HEK293T (cell line): ENCODE measurements around the gene FNDC5.

Experiments
- CTCF ChIA-PET: fragments of 350-600 bp; formaldehyde crosslinking; extraction: SDS; loops from one replicate; lab custom pipeline; 2021; ENCODE audit warnings: antibody characterized with exemption, inconsistent platforms; lab: Yijun Ruan, JAX
- POLR2A ChIA-PET: fragments of 350-600 bp; formaldehyde crosslinking; extraction: SDS; loops from one replicate; lab custom pipeline; 2020; ENCODE audit warnings: antibody characterized with exemption, inconsistent platforms; lab: Yijun Ruan, JAX
- DNase-seq: peaks from one replicate; pipeline ENCODE4 v3.0.0; 2012; ENCODE audit warnings: mixed read lengths; ENCODE audit errors: extremely low spot score
- ARNT ChIP-seq: fragments of 450-650 bp; IDR thresholded peaks from 2 replicates; pipeline ENCODE4 v1.6.1; 2017; ENCODE audit warnings: mild to moderate bottlenecking
- BHLHE40 ChIP-seq: fragments of 450-650 bp; IDR thresholded peaks from 2 replicates; pipeline ENCODE4 v1.6.1; 2016; ENCODE audit warnings: mild to moderate bottlenecking, moderate library complexity, borderline replicate concordance
- CTBP1 ChIP-seq: fragments of 450-650 bp; IDR thresholded peaks from 2 replicates; pipeline ENCODE4 v1.6.1; 2016; ENCODE audit warnings: borderline replicate concordance
- ELF4 ChIP-seq: fragments of 450-650 bp; IDR thresholded peaks from 2 replicates; pipeline ENCODE4 v1.6.1; 2017; ENCODE audit warnings: antibody characterized with exemption
- FOXA1 ChIP-seq: fragments of 450-650 bp; IDR thresholded peaks from 2 replicates; pipeline ENCODE4 v1.6.1; 2016; ENCODE audit warnings: mild to moderate bottlenecking
- FOXK2 ChIP-seq: fragments of 450-650 bp; IDR thresholded peaks from 2 replicates; pipeline ENCODE4 v1.6.1; 2016; ENCODE audit warnings: mild to moderate bottlenecking
- FOXM1 ChIP-seq: fragments of 450-650 bp; IDR thresholded peaks from 2 replicates; pipeline ENCODE4 v1.6.1; 2017; ENCODE audit warnings: mild to moderate bottlenecking, borderline replicate concordance
- HDGF ChIP-seq: fragments of 450-650 bp; IDR thresholded peaks from 2 replicates; pipeline ENCODE4 v1.6.1; 2017; ENCODE audit warnings: antibody characterized with exemption, borderline replicate concordance
- L3MBTL2 ChIP-seq: fragments of 450-650 bp; conservative IDR thresholded peaks from 2 replicates; pipeline ENCODE4 v1.6.1; 2016; ENCODE audit warnings: mild to moderate bottlenecking
- LEF1 ChIP-seq: fragments of 450-650 bp; IDR thresholded peaks from 2 replicates; pipeline ENCODE4 v1.6.1; 2017; ENCODE audit warnings: mild to moderate bottlenecking, borderline replicate concordance
- NFRKB ChIP-seq: fragments of 450-650 bp; IDR thresholded peaks from 2 replicates; pipeline ENCODE4 v1.6.1; 2016; ENCODE audit warnings: mild to moderate bottlenecking, moderate library complexity
- PKNOX1 ChIP-seq: fragments of 450-650 bp; IDR thresholded peaks from 2 replicates; pipeline ENCODE4 v1.6.1; 2016
- SP1 ChIP-seq: fragments of 450-650 bp; IDR thresholded peaks from 2 replicates; pipeline ENCODE4 v1.6.1; 2017
- SUZ12 ChIP-seq: fragments of 450-650 bp; IDR thresholded peaks from 2 replicates; pipeline ENCODE4 v1.6.1; 2016; ENCODE audit warnings: mild to moderate bottlenecking
- TARDBP ChIP-seq: fragments of 450-650 bp; IDR thresholded peaks from 2 replicates; pipeline ENCODE4 v1.6.1; 2016
- ZNF384 ChIP-seq: fragments of 450-650 bp; IDR thresholded peaks from 2 replicates; pipeline ENCODE4 v1.6.1; 2016

Gene FNDC5

GRCh38 chr1:32861904-32862695, 8.6 kb downstream of the FNDC5 start:
- ChIA-PET CTCF (interaction anchor here (0.7 to 1.4 kb wide), 2 partner anchors 10 to 176 kb away, joined by 4 read pairs; no protein-coding TSS in a partner anchor), POLR2A (interaction anchor here (1.4 kb wide), 1 partner anchor 9 kb away, joined by 3 read pairs; no protein-coding TSS in a partner anchor)
- DNase-seq = no peak
- no peak for TF ChIP-seq L3MBTL2
- TF ChIP-seq ARNT = no peak
- no peak for TF ChIP-seq CTBP1
- TF ChIP-seq ELF4 = no peak
- TF ChIP-seq FOXA1 = no peak
- TF ChIP-seq ZNF384 = no peak
- TF ChIP-seq FOXK2 = no peak
- no peak for TF ChIP-seq NFRKB

GRCh38 chr1:32860566-32860965, 10.1 kb downstream of the FNDC5 start:
- ChIA-PET CTCF (no interaction called here), POLR2A (no interaction called here)
- no peak for TF ChIP-seq SP1
- TF ChIP-seq CTBP1 = no peak
- TF ChIP-seq ARNT = no peak
- TF ChIP-seq LEF1 = no peak
- TF ChIP-seq BHLHE40 = no peak
- TF ChIP-seq L3MBTL2 = no peak
- no peak for TF ChIP-seq TARDBP
- no peak for TF ChIP-seq FOXK2
- no peak for TF ChIP-seq SUZ12
- no peak for TF ChIP-seq NFRKB
- no peak for TF ChIP-seq ZNF384
- TF ChIP-seq FOXM1 = no peak
- TF ChIP-seq ELF4 = no peak
- no peak for TF ChIP-seq PKNOX1
- DNase-seq = no peak

GRCh38 chr1:32859915-32860314, 10.8 kb downstream of the FNDC5 start:
- CTCF ChIA-PET = interaction anchor here (0.6 to 0.7 kb wide), 2 partner anchors 18 to 32 kb away, joined by 3 read pairs; no protein-coding TSS in a partner anchor
- POLR2A ChIA-PET = interaction anchor here (0.9 kb wide), 1 partner anchor 9 kb away, joined by 3 read pairs; no protein-coding TSS in a partner anchor
- TF ChIP-seq HDGF = no peak
- TF ChIP-seq SUZ12 = no peak
- no peak for DNase-seq

GRCh38 chr1:32858791-32859190, 11.9 kb downstream of the FNDC5 start:
- no peak for DNase-seq
- POLR2A ChIA-PET = no interaction called here
- CTCF ChIA-PET = interaction anchor here (1.3 kb wide), 1 partner anchor 13 kb away, joined by 6 read pairs; no protein-coding TSS in a partner anchor
- no peak for TF ChIP-seq ELF4
- no peak for TF ChIP-seq FOXK2
- no peak for TF ChIP-seq FOXM1
- no peak for TF ChIP-seq LEF1
- TF ChIP-seq NFRKB = no peak
- no peak for TF ChIP-seq ARNT
- TF ChIP-seq HDGF = no peak
- TF ChIP-seq L3MBTL2 = no peak
- TF ChIP-seq CTBP1 = no peak

GRCh38 chr1:32858136-32858535, 12.6 kb downstream of the FNDC5 start:
- TF ChIP-seq SUZ12 (no peak), CTBP1 (no peak), BHLHE40 (no peak), SP1 (no peak), TARDBP (no peak), PKNOX1 (peak; percentile 27; the same call in 1 of the 2 replicates), ELF4 (no peak)
- CTCF ChIA-PET = interaction anchor here (0.6 to 1.3 kb wide), 2 partner anchors 14 to 66 kb away, joined by 3 to 6 read pairs; no protein-coding TSS in a partner anchor
- DNase-seq = no peak
- POLR2A ChIA-PET = no interaction called here

GRCh38 chr1:32855861-32856617, 14.7 kb downstream of the FNDC5 start:
- ChIA-PET POLR2A (no interaction called here), CTCF (no interaction called here)

More at GRCh38 chr1:32855861-32856617, 14.7 kb downstream of the FNDC5 start:
- no peak for DNase-seq
- TF ChIP-seq HDGF = no peak
- no peak for TF ChIP-seq CTBP1
- no peak for TF ChIP-seq FOXM1
- TF ChIP-seq TARDBP = no peak
- no peak for TF ChIP-seq L3MBTL2
- TF ChIP-seq SUZ12 = no peak
- no peak for TF ChIP-seq ZNF384
- TF ChIP-seq BHLHE40 = no peak
- TF ChIP-seq NFRKB = no peak
- TF ChIP-seq PKNOX1 = no peak
- TF ChIP-seq ARNT = no peak
- TF ChIP-seq ELF4 = no peak
- TF ChIP-seq LEF1 = no peak
- TF ChIP-seq FOXA1 = no peak
- no peak for TF ChIP-seq FOXK2
